Stimulated activated CD8-positive, alpha-beta memory T cell treated with anti-CD3 and anti-CD28 coated beads, Interleukin-4, amount 100 ng/mL, for 24 hours (primary cell): Measurements from ENCODE around the gene CCNG1.
A peak's percentile ranks its signal among the peaks of the same experiment; 100 is the strongest.
"Not testable (repeated sequence)": the region's sequence is repeated elsewhere in the genome, so short reads cannot be mapped to it uniquely, and the experiment has no call there.

Source experiments
- DNase-seq: peaks from one replicate; pipeline ENCODE4 v3.0.0-alpha.2; 2020; ENCODE audit warnings: low read depth

Gene CCNG1

DNA sequence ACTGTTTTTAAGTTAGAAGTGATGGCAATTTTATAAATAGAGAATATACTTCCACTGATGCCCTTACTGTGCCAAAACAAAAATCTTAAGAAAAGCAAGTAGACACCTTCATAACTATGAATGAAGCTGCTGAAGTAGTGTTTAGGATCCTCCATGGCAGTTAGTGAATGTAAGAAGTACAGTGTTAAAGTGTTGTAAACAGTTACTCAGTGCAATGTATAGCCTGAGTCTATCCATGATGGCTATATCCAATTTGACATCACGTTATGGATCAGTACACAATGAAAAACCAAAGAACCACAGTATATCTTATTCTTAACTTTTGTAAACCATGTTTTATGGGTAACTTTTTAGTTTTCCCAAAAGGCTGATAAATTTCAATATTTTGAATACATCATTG is 7.1 kb downstream of the CCNG1 start:
- DNase-seq, result no peak

DNA sequence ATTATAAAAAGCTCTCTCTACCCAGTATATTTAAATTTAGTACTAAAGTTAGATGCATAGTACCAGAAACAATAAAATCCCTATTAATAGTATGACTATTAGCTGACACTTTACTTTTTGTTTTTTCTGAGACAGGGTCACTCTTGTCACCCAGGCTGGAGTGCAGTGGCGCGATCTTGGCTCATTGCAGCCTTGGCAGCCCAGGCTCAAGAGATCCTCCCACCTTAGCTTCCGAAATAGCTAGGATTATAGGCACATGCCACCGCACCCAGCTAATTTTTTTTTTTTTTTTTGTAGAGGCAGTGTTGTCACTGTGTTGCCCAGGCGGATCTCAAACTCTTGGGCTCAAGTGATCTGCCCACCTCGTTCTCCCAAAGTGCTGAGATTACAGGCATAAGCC is 8.0 kb downstream of the CCNG1 start:
- DNase-seq, result no peak

DNA sequence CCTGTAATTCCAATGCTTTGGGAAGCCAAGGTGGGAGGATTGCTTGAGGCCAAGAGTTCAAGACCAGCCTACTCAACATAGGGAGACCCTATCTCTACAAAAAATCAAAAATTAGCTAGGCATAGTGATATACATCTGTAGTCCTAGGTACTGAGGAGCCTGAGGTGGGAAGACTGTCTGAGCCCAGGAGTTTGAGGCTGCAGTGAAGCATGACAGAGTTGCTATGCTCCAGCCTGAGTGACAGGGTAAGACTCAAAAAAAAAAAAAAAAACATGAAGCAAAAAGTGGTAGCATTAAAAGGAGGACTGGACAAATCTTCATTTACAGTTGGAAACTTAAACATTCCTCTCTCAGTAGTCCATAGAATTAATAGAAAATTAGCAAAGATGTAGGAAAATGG is 9.8 kb downstream of the CCNG1 start:
- no peak for DNase-seq

DNA sequence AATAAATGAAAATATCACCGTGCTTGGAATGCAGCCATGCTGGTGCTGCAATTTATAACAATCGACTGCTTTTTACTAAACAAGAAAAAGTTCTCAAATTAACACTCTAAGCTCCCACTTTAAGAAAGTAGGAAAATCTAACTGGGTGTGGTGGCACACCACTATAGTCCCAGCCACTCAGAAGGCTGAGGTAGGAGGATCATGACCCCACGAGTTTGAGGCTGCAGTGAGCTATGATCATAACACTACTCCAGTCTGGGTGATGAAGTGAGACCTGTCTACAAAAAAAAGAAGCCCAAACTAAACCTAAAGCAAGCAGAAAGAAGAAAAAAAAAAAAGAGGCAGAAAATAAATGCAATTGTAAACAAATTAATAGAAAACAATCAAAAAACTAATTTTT is 10.5 kb downstream of the CCNG1 start:
- DNase-seq, result no peak

DNA sequence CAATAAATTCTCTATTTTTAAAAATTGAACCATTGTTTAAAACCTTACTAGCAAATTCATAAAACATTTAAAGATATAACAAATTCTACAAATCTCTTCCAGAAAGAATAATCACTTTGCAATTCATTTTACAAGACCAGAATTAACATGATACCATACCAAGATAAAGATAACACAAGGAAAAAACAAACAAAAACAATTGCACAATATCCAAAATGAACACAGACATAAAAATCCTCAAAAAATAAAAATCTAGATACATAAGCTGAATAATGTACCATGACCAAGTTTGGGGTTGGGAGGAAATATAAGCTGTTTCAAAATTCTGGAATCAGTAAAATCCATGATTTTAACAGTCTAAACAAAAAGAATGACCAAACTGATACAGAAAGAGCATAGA is 11.1 kb downstream of the CCNG1 start:
- no peak for DNase-seq

DNA sequence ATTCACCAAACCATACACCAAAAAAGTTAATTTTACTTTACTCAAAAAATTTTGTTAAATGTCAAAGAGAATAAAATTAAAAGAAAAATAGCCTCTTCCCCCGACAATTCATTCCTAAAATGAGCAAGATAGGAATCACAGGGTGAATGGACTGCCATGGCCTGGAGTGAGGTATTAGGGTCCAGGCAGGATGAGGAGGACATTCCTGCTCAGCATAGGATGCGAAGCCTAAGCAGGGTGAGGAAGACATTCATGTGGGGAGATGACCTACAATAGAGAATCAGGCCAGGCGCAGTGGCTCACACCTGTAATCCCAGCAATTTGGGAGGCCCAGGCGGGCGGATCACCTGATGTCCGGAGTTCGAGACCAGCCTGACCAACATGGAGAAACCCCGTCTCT is 14.1 kb downstream of the CCNG1 start:
- no peak for DNase-seq

DNA sequence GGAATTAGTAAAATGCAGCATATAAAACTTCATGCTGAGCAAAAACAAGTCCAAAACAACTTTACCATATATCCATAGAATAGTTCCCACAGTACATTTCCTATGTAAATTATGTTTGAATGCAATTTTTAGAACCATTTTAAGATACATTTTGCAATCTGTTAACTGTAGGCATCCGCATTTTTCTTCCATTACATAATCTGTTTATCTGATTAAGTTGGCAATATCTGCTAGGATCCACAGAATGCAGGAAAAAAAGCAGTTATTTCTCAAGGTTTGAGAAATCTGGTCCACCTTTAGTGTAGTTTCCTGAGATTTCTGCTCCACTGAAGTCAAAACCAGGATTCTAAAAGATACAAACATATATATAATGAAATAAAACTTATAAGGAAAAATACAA is 16.3 kb downstream of the CCNG1 start:
- DNase-seq, result no peak

DNA sequence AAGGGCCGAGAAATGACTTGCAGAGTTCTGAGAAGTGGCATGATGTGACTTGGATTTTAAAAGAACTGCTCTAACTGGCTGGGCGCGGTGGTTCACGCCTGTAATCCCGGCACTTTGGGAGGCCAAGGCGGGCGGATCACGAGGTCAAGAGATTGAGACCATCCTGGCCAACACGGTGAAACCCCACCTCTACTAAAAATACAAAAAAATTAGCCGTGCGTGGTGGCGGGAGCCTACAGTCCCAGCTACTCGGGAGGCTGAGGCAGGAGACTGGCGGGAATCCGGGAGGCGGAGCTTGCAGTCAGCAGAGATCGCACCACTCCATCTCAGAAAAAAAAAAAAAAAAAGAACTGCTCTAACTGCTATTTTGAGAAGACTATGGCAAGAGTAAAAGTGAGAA is 18.0 kb downstream of the CCNG1 start:
- DNase-seq, result not testable (repeated sequence)

DNA sequence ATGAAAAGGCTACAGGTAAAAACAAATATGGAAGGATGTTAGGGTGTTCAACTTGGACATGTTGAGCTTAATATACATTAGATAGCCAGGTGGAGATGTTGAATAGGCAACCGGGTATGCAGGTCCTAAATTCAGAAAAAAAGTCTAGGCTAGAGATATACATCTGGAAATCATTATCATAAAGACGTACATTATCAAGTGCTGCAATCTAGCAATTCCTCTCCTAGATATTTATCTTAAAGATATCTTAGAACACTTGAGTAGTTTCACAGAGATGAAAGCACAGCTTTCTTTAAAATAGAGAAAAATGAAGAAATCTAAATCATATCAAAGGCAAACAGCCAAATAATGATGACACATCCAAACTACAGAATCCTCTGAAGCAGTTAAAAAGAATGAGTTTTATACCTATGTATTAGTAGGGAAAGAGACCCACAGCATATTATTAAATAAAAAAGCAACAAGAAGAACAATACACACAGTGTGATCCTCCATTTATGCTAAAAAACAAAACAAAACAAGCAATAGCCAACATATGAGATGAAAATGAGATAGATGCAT is 18.7 kb downstream of the CCNG1 start:
- DNase-seq, result no peak

DNA sequence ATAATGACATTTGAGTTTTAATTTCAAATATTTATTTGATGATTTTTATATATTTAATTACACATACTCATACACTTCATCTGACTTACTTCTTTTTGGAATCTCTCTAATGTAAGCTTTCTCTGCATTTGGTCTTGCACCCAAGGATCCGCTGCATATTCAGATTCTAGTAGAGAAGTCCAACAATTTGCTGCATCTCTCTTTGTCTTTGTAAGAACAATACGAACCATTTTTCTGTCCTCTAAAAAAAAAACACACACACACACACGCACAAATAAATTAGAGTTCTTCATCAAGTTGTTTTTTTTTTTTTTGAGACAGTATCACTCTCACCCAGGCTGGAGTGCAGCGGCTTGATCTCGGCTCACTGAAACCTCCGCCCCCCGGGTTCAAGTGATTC is 19.4 kb downstream of the CCNG1 start:
- DNase-seq, result no peak

DNA sequence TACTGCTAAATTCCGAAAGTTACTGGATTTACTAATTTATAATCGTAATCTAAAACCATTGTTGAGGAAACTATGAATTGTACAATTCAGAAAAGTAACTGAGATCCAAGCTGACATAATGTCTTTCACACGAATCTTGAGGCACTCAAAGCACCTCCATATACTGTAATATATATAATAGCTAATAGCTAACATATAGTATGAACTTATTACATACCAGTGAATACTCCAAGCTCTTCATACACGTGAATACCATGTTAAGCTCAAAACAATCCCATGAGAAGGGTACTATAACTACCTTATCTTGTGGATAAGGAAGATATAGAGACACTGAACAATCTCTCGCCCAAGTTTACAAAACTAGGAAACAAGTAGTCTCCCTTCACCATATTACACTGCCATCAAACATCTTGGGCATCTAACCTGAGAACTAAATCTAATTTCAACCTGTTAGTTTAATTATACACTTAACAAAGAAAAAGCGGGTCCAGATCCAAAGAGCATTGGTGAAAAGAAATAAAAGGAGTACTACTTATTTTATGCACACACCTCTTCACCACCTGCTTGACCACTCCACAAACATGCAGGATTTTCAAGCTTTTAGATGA is 21.5 kb downstream of the CCNG1 start:
- no peak for DNase-seq

DNA sequence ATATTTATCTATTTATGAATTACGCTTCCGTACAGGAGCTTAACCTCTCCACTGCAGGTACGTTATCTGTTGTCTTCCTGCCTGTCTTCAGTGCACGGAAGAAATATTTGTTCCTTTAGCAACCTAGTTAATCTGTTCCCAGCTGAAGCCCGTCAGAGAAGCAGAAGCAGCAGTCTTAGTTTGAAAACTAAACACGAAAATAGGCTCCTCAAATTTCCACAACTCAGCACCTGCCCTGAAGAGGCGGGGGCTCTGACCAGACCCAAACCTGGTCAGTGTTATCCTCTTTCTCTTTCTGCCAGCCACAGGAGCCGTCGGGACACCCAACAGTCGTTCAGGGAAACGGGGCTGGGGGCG is 22.0 kb downstream of the CCNG1 start:
- no peak for DNase-seq

DNA sequence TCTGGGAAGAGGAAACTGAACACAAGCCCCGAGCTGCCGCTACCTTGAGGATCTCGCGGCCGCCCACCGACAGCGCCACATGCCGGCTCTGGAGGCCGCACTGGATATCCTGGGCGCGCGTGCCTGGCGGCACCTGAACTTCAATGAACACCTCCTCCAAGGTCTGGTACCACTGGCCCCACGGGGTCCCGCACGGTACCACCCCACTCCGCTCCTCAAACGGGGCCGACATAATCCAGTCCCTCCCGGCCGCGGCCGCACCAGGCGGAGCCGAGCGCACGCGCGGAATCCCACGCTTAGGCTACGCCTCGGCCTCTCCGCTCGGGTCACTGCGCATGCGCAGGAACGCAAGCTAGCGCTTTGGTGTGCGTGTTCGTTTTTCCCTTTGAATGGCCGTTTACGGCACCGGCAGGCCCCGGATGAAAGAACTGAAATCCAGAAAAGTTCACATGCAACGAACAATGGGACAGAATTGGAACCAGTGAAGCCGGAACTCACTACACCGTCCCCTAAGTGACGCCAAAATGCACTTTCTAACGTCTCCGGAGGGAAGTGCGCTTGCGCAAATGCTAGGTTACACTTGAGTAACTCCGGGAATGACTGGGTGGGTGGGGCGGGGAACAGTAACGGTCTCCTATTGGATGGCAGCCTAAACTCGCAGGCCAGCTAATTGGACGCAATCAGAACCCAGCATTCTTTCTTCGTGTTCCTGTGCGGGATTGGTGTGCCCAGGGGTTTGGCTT is 22.6 kb downstream of the CCNG1 start, which contains the start of gene NUDCD2:
TSS of gene NUDCD2 (minus strand) at position 284 of the 743 bp plus-strand sequence. CDS start at position 232, 52 bp downstream.
- DNase-seq, result peak; percentile 88

DNA sequence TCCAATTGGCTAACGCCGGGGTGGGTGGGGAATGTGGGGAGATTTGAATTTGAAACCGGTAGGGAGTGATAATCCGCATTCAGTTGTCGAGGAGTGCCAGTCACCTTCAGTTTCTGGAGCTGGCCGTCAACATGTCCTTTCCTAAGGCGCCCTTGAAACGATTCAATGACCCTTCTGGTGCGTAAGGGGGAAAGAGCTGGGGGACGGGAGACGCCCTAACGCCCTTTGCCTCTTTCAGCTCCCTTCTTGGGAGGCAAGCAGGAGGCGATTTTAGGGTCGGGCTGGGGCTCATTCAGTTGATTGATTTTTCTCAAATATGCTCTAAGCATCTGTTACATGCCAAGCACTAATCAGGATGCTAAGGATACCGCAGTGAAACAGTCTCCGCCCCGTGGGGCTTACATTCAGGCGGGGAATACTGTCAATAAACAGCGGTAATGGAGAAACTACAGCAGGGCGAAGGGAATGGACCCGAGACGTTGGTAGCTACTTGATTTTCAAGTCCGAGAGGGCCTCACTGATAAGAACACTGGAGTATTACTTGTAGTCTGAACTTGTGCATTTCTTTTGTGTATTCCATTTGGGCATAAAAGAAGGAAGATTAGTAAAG is 23.3 kb downstream of the CCNG1 start, which contains the start of gene HMMR:
TSS of gene HMMR (plus strand) at position 71 of the 610 bp plus-strand sequence. CDS start at position 132, 61 bp downstream.
- DNase-seq, result no peak

DNA sequence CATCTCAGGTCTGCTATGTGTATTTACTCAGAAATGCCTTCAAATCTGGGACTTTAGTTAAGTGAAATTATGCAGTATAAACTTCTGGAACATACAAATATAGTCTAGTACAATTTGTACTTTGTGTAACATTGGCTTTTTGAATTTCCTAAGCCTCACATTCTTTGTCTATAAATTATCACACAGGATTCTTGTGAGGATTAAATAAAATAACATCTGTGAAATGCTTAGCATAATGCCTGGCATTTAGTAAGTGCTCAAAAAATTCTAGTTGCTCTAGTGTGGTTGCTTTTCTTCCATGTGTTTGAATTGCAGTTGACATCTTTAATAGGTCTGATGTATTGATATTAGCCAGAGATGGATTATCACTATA is 25.7 kb downstream of the CCNG1 start:
- DNase-seq, result no peak

DNA sequence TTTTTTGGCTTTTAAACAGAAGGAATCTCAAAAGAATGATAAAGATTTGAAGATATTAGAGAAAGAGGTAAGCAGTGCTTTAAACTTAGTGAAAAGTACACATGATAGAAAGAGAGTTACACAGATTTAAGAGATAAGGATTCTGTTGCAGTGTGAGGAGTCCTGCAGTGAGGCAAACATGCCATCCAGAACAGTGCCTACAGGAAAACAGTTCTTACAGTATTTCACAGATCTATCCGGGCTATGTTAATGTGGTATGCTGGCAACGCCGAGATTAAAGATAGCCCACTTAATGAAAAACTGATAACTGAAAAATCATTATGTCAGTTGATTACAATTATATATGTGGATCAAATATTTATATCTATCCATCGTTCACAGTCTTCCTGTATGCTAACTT is 30.3 kb downstream of the CCNG1 start:
- no peak for DNase-seq

DNA sequence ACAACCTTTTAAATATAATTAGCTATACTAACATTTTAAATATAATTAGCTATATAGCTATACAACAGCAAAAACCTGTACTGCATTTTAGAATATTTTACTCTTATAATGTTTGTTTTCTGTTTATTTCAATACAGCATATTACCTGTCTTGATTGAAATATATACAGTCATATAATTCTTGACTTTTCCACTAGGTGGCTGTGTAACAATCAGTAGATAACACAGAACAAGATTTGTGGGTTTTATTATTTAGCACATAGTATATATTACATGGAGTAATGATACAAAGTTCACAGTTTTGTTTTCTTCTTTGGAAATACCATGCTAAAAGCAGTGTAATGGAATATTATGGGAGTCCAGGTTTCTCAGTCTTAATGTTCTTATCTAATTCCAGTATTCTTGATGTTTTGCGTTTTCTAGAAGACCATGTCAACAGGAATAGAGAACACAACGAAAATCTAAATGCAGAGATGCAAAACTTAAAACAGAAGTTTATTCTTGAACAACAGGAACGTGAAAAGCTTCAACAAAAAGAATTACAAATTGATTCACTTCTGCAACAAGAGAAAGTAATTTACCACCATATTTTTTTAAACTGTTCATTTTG is 36.3 kb downstream of the CCNG1 start:
- no peak for DNase-seq

DNA sequence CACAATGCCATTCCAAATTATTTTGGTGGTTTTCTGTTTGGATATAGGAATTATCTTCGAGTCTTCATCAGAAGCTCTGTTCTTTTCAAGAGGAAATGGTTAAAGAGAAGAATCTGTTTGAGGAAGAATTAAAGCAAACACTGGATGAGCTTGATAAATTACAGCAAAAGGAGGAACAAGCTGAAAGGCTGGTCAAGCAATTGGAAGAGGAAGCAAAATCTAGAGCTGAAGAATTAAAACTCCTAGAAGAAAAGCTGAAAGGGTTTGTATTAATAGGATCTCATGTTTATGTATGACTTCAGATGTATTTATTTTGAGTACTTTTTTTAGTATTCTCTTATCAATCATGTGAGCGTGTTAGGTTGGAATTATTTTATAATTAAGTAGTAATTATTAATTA is 38.0 kb downstream of the CCNG1 start:
- DNase-seq, result no peak

DNA sequence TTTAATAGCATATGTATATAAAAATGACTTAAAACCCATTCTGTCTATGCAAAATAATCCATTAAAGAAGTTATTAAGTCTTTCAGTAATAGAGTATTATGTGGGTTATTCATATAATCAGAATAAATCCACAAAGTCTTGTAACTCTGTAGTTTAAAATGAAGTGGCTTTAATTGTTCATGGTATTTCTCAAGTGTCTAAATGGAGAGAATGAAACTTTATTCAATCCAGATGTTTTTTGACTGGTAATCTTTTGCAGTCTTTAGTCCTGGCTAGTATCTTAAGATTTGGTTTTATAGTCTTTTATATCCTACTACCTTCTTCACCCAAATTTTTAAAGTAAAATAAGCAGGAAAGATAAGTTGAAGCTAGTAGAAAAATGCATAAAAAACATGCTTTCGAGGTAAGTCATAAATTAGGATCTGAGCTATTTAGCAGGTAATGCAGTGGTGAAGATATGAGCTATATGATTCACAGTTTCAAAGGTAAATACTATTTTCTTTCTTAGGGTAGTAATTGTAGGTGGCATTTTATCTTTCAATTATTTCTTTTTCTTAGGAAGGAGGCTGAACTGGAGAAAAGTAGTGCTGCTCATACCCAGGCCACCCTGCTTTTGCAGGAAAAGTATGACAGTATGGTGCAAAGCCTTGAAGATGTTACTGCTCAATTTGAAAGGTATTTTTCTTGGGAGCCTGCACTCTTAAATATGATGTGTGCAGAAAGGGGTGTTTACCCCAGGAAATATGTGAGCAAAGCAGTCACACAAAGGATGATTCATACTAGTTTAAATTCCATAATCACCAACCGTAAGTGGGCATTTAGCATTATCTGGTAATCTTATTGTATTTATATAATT is 41.0 kb downstream of the CCNG1 start:
- DNase-seq, result no peak

DNA sequence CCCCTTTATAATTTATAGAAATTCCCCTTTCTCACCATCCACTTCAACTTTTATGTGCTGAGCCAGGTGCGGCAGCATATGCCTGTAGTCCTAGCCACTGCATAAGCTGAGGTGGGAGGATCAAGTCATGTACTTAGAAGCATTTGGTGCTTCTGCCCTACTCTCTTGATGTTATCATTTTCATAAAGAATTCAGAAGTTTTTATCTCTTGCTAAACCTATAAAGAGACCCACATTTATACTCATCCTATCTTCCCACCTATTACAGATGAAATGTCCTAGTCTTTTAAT is 41.5 kb downstream of the CCNG1 start:
- no peak for DNase-seq

DNA sequence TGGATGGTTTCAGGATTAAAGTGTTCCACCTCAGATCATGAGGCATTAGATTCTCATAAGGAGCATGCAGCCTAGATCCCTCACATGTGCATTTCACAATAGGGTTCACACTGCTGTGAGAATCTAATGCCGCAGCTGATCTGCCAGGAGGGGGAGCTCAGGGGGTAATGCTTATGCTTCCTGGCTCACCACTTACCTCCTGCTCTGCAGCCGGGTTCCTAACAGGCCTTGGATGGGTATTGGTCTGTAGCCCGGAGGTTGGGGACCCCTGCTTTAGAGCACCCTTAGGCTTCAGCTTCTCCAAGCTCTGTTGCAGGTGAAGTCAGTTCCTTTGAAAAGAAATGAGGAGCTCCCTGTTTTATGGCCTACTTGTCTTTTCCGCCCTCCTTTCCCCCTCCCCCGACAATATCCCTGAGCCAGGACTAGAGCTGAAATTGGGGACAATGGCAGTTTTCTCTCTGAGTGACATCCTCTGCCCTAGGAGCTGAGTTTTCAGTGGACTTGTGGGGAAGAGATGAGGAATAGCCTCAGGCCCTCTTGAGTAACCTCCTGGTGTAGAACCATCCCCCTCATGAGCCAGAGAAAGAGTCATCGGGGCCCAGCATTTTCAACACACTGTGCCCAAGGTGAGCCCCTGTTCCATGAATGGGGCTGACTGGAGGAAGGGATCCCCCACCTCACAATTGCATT is 51.8 kb downstream of the CCNG1 start:
- no peak for DNase-seq

DNA sequence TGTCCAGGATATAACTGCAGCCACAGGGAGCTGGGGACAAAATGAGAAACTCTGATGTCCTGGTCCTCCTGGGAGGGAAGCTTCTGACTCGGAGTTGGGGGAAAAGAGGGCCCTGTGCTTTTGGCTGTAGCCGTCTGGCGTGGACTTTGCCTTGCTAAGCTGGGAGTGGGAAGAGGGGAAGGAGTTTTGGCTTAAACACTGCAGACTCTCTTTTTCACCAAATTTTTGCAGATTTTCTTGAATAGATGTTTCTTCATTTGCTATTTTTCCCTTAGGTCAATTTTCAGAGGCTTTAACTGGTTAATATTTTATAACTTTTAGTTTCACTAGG is 52.3 kb downstream of the CCNG1 start:
- no peak for DNase-seq
